ENCODE data around the gene HIPK3. TPM values are rescaled to one million over a fixed set of nuclear protein-coding genes. Genes with fewer than 3 reads are reported as not detected.
A peak's percentile ranks its signal among the peaks of the same experiment; 100 is the strongest.

The HIPK3 gene
- total and polyA plus RNA-seq, 7 donors = 10.6 to 417 (median 277) TPM

DNA sequence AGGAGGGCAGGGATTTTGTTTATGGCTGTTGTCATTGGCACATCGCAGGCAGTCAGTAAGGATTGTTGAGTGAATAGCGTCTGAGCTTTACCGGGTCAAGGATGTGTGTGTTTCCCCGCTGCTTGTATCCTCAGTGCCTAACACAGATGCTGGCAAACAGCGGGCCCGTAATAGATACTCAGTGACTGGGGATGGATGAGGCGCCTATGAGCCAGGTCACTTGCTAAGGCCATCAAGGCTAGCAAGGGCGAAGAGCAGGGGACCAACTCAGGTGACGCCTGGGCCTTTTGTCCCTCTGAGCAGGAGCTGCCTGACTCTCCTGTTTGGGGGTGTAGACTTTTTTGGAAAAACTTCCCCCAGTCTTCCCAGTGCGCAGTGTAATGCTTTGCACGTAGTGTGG lies 118.1 kb downstream of the HIPK3 start:
- 78 to 81% methylated on average over 11 of the region's 11 CpGs for WGBS, 2 donors
- Histone ChIP-seq H3K36me3 (no peaks in the 10 kb centered on the region), H3K27me3 (peaks cover 19 to 47% (median 24%) of the 10 kb centered on the region in 3 donors), H3K27ac (no peak overlapping the region), H3K4me1 (peaks cover 0 to 16% (median 13%) of the 10 kb centered on the region in 4 donors), H3K4me3 (peak overlapping the region in 1 of 4 donors; percentile 56), H3K9me3 (no peaks in the 10 kb centered on the region)
- DNase-seq = no peak
- intact Hi-C loops (cut with DNase I) = no loop called here
- TF ChIP-seq POLR2A (IDR thresholded peaks at IDR 0.05) (no peak), CTCF (IDR thresholded peaks at IDR 0.05) (no peak), POLR2AphosphoS5 (IDR thresholded peaks at IDR 0.05) (no peak), EP300 (IDR thresholded peaks at IDR 0.05) (no peak)

DNA sequence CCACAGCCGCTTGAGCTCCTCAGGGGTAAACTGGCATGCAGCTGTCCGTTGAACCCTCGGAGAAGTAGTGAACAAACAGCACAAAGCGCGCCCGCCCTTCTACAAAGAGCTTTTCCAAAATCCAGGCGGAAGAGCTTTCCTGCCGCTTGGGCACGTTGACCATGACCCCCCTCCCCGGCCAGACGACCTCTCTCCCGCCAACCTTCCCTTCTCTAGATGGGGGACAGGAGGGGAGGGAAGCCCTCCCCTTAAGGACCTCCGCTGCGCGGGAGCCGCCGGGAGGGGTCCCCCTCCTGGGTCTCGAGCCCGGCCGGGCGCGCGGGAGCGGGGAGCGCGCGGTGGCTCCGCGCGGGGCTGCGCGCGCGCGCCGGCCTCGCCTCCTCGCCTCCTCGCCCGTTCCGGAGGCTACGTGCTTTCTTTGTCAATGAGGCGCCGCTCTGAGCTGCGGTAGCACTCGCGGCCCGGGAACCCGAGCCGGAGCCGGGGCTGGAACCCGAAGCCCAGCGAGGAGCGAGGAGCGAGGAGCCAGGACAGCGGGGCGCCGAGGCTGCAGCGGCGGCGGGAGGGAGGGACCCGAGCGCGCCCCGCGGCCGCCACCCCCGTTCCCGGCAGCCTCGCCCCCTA lies 118.6 kb downstream of the HIPK3 start, which contains the start of gene KIAA1549L:
Gene KIAA1549L, plus strand, starts transcription at position 421 of the 624 bp plus-strand sequence.
- H3K27ac ChIP-seq = no peak within 1 kb of the TSS
- H3K27me3 ChIP-seq = peaks cover 19 to 47% (median 24%) of the 10 kb centered on the region in 3 donors
- intact Hi-C loops (cut with DNase I) = no loop called here
- TF ChIP-seq EP300 (IDR thresholded peaks at IDR 0.05) (no peak), CTCF (IDR thresholded peaks at IDR 0.05) (no peak), POLR2AphosphoS5 (IDR thresholded peaks at IDR 0.05) (no peak), POLR2A (IDR thresholded peaks at IDR 0.05) (no peak)
- H3K4me3 ChIP-seq = peak within 1 kb of the TSS; percentile 18 to 56 (median 44)
- no peaks in the 10 kb centered on the region for H3K36me3 ChIP-seq
- WGBS, 2 donors = 1% methylated on average over 70 of the region's 70 CpGs
- H3K4me1 ChIP-seq = peaks cover 0 to 16% (median 13%) of the 10 kb centered on the region in 4 donors
- DNase-seq = no peak
- H3K9me3 ChIP-seq = no peaks in the 10 kb centered on the region

DNA sequence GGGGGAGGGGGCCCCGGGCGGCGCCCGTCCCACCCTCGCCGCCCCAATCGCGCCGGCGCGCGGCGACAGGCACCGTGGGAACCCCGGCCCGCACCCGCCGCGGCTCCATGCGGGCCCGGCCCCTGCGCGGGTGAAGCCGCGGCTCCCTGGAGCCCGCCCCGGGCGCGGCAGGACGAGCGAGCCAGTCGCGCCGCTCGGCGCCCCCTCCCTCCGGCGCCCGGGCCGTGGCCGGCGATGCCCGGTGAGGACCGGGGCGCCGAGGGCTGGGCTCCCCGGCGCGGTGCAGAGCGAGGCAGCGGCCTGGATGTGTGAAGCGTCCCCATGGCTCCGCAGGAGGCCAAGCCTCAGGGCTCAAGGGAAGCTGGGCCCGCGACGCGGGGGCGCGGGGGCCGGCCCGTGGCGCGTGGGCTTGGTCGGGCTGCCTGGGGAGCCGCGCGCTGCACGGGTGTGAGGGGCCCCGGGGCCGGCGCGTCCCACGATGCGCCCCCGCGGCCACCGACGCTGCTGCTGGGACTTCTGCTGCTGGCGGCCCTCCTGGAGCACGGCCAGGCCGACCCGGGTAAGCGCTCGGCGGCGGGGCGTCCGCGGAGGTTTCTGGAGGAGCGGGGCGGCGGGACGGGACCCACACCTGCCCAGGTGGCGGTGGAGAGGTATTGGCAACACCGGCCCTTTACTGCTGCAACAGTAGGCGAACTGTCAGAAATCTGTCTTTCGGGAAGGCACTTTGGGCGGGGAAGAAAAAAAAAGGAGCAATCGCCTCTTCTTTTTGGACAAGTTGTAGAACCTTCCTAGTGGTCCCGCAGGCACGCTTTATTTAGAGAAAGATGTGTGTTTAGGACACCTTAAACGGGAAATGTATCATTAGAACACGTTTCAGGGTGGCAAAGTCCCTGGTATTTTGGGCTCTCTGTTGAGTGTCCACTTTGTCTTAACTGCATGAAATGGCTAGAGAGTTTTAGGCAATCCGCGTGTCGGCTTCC lies 119.4 kb downstream of the HIPK3 start:
- Histone ChIP-seq H3K4me1 (peaks cover 0 to 16% (median 13%) of the 10 kb centered on the region in 4 donors), H3K9me3 (no peaks in the 10 kb centered on the region), H3K27ac (no peak overlapping the region), H3K27me3 (peaks cover 19 to 47% (median 24%) of the 10 kb centered on the region in 3 donors), H3K4me3 (peak overlapping the region; percentile 18 to 56 (median 44)), H3K36me3 (no peaks in the 10 kb centered on the region)
- intact Hi-C loops (cut with DNase I) = no loop called here
- no peak for DNase-seq
- 3 to 4% methylated on average over 106 of the region's 106 CpGs for WGBS, 2 donors
- TF ChIP-seq CTCF (IDR thresholded peaks at IDR 0.05) (no peak), EP300 (IDR thresholded peaks at IDR 0.05) (no peak), POLR2AphosphoS5 (IDR thresholded peaks at IDR 0.05) (no peak), POLR2A (IDR thresholded peaks at IDR 0.05) (no peak)

- Histone ChIP-seq H3K4me1 (peaks cover 0 to 16% (median 13%) of the 10 kb centered on the region in 4 donors), H3K36me3 (no peaks in the 10 kb centered on the region), H3K9me3 (no peaks in the 10 kb centered on the region), H3K27me3 (peaks cover 19 to 47% (median 24%) of the 10 kb centered on the region in 3 donors), H3K27ac (no peak overlapping the region), H3K4me3 (no peak overlapping the region)
- intact Hi-C loops (cut with DNase I) = no loop called here
- no peak for DNase-seq
- TF ChIP-seq EP300 (IDR thresholded peaks at IDR 0.05) (no peak), POLR2AphosphoS5 (IDR thresholded peaks at IDR 0.05) (no peak)
- 15 to 62% methylated on average over 10 of the region's 10 CpGs for WGBS, 2 donors
These were observed 120.5 kb downstream of the HIPK3 start for GRCh38 chr11:33377412-33378370.

Measured in sigmoid colon (tissue), 7 donors.